ENCODE measurements around the gene EARS2.

Gene EARS2

GRCh38 chr16:23530062-23530461 lies 27.1 kb downstream of the EARS2 start:
- no peak for DNase-seq (ENCODE audit: low spot score)
- in situ Hi-C loops (cut with MboI; ENCODE audit: low pct_unique_long_range_greater_than_20kb, low sequenced_read_pairs, unreplicated experiment) = no loop called here
- TF ChIP-seq, protein P1, sequence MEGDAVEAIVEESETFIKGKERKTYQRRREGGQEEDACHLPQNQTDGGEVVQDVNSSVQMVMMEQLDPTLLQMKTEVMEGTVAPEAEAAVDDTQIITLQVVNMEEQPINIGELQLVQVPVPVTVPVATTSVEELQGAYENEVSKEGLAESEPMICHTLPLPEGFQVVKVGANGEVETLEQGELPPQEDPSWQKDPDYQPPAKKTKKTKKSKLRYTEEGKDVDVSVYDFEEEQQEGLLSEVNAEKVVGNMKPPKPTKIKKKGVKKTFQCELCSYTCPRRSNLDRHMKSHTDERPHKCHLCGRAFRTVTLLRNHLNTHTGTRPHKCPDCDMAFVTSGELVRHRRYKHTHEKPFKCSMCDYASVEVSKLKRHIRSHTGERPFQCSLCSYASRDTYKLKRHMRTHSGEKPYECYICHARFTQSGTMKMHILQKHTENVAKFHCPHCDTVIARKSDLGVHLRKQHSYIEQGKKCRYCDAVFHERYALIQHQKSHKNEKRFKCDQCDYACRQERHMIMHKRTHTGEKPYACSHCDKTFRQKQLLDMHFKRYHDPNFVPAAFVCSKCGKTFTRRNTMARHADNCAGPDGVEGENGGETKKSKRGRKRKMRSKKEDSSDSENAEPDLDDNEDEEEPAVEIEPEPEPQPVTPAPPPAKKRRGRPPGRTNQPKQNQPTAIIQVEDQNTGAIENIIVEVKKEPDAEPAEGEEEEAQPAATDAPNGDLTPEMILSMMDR (IDR thresholded peaks at IDR 0.05; ENCODE audit: extremely low read depth, insufficient read depth, missing control alignments) = no peak

GRCh38 chr16:23528644-23529310 lies 28.4 kb downstream of the EARS2 start:
- DNase-seq (ENCODE audit: low spot score) = no peak
- in situ Hi-C loops (cut with MboI; ENCODE audit: low pct_unique_long_range_greater_than_20kb, low sequenced_read_pairs, unreplicated experiment) = no loop called here
- TF ChIP-seq, protein P1 (IDR thresholded peaks at IDR 0.05; ENCODE audit: extremely low read depth, insufficient read depth, missing control alignments) = no peak

- TF ChIP-seq, protein P1 (IDR thresholded peaks at IDR 0.05; ENCODE audit: extremely low read depth, insufficient read depth, missing control alignments) = no peak
- in situ Hi-C loops (cut with MboI; ENCODE audit: low pct_unique_long_range_greater_than_20kb, low sequenced_read_pairs, unreplicated experiment) = no loop called here
- DNase-seq (ENCODE audit: low spot score) = no peak
Measured at GRCh38 chr16:23527961-23528643, 29.0 kb downstream of the EARS2 start.

DNA sequence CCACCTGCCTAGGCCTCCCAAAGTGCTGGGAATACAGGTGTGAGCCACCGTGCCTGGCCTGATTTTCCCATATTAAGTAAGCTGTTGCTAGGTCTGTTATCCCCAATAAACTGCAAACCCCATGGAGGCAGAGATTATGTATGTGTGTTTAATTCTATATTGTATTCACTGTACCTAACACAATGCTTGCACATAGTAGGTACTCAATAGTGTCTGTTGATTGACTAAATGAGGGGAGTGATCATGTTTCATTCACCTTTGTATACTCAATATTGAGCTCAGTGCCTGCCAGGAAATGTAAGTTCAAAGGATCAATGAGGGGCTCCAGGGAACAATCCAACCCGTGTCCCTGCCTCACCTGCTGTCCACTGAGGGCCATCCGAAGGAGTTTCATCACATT lies 32.3 kb downstream of the EARS2 start:
- TF ChIP-seq, protein P1 (IDR thresholded peaks at IDR 0.05; ENCODE audit: extremely low read depth, insufficient read depth, missing control alignments) = no peak
- no peak for DNase-seq (ENCODE audit: low spot score)
- in situ Hi-C loops (cut with MboI; ENCODE audit: low pct_unique_long_range_greater_than_20kb, low sequenced_read_pairs, unreplicated experiment) = no loop called here

DNA sequence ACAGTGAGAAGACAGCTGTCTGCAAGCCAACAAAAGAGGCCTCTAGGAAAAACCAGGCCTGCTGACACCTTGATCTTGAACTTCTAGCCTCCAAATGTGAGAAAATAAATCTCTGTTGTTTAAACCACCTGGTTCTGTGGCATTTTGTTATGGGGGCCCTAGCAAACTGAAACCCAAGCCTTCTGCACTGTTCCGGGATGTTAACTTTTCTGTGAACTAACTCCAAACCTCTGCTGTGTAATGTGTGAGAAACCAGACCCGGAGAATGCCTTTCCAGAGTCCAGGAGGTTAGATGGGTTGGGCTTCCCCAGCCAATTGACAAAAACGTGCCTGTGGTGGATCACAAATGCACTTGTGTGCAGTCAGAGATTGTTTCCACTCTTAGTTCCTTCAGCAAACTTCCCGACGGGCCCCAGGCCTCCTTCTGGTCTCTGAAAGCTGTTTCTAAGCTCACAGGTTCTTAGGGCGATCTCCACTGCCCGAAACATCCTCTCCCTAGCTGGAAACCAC lies 33.2 kb downstream of the EARS2 start:
- in situ Hi-C loops (cut with MboI; ENCODE audit: low pct_unique_long_range_greater_than_20kb, low sequenced_read_pairs, unreplicated experiment) = no loop called here

DNA sequence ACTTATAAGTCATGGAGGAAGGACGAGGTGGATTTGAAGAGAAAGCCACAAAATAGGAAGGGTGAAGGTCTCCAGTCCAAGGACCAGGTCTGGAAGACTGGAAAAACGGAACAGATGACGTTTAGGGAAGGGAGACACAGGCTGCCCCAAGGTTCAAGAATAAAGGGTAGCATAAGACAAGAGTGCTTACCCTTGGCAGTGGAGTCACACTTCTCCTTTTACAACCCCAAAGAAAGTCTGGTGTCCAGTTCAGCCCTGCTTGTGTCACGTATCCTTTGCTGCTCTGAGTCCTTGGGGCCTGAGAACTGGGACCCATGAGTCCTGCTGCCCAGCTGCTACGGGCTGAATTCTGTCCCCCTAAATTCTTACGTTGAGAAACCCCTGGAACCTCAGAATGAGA lies 33.8 kb downstream of the EARS2 start:
- DNase-seq (ENCODE audit: low spot score) = no peak
- in situ Hi-C loops (cut with MboI; ENCODE audit: low pct_unique_long_range_greater_than_20kb, low sequenced_read_pairs, unreplicated experiment) = no loop called here
- TF ChIP-seq, protein P1 (IDR thresholded peaks at IDR 0.05; ENCODE audit: extremely low read depth, insufficient read depth, missing control alignments) = no peak

More for the DNA sequence above, 33.2 kb downstream of the EARS2 start:
- TF ChIP-seq, protein P1 (IDR thresholded peaks at IDR 0.05; ENCODE audit: extremely low read depth, insufficient read depth, missing control alignments) = no peak
- no peak for DNase-seq (ENCODE audit: low spot score)

Data from GM13977 (cell line).